ENCODE measurements around the gene RNF138.

RNF138 gene

DNA sequence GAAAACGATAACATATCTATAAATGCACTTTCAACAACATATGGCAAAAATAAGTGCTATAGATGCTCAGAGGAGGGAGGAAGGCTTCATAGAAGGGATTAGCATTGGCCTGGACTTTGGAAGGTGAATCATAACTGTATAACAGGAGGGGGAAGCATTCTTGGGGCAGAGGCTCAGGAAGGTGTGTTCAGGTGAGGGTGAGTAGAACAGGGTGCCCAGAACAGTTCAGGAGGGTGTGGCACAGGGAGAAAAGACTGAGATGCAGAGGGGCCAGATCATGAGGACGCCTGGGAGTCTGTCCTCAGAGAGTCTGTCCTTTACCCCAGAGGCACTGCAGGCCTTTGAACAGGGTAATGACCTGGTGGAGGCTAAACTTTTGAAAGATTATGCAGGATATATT is 68.9 kb downstream of the RNF138 start:
- TF ChIP-seq, protein P1, sequence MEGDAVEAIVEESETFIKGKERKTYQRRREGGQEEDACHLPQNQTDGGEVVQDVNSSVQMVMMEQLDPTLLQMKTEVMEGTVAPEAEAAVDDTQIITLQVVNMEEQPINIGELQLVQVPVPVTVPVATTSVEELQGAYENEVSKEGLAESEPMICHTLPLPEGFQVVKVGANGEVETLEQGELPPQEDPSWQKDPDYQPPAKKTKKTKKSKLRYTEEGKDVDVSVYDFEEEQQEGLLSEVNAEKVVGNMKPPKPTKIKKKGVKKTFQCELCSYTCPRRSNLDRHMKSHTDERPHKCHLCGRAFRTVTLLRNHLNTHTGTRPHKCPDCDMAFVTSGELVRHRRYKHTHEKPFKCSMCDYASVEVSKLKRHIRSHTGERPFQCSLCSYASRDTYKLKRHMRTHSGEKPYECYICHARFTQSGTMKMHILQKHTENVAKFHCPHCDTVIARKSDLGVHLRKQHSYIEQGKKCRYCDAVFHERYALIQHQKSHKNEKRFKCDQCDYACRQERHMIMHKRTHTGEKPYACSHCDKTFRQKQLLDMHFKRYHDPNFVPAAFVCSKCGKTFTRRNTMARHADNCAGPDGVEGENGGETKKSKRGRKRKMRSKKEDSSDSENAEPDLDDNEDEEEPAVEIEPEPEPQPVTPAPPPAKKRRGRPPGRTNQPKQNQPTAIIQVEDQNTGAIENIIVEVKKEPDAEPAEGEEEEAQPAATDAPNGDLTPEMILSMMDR (IDR thresholded peaks at IDR 0.05), result no peak

DNA sequence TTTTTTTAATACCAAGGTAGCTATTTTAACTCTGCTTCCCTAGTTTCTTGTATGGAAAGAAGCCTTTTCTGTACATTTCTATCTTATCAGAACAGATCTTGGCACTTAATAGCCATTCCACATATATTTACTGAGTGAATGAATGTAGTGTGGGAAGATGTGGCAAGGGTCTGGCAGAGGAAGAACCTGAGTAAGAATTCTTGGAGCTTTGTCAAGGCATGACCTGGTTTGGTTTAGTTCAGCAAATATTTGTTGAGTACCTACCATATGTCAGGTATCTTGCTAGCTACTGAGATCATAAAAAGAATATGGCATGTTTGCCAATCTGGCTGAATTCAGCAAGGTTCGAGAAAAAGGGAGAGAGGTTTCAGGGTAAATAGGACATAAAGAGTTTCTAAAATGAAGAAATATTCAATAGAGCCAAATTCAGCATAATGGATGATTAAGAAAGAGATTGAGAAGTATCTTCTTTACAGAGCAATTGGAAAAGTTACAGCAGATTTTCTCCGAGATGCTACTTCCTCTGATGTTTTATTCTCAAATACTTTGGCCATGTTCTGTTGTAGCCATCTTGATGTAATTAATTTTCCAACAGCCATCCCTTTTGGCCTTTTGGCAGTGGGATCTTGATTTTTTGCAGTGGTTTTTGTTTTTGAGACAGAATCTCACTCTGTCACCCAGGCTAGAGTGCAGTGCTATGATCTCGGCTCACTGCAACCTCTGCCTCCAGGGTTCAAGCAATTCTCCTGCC is 76.5 kb downstream of the RNF138 start:
- TF ChIP-seq, protein P1 (IDR thresholded peaks at IDR 0.05), result no peak

DNA sequence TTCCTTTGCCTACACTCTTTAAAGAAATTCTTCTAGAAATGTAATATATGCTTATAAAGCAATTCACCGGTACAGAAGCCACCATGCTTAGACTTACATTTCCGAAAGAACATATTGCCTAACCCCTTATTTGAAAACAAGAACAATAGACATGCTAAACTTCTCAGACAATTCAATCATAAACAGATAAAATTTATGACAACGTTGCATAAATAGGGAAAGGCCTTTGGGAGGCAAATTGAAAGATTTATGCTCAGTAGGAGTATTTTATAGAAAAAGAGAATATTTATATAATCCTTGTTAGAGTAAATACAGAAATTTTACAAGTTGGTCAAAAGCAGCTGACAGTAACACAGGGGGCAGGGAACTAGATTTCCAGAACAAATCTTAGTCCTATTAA is 82.0 kb downstream of the RNF138 start:
- TF ChIP-seq, protein P1 (IDR thresholded peaks at IDR 0.05), result no peak

DNA sequence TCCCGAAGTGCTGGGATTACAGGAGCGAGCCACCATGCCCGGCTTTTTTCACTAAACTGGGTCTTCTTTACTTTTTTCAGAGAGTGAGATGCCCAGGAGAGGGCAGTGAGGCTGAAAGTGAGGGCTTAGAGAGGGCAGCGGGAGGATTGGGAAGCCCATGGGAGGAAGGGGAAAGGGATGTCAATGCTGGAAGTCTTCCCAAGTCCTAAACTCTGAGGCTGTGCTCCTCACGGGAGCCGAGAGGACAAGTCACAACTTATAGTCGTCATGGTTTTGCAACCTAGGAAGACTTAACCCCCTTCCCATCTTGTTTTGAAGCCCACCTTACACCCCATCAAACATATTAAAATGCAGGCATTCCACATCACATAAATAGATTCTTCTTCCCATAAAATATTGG is 83.0 kb downstream of the RNF138 start:
- TF ChIP-seq, protein P1 (IDR thresholded peaks at IDR 0.05), result no peak

DNA sequence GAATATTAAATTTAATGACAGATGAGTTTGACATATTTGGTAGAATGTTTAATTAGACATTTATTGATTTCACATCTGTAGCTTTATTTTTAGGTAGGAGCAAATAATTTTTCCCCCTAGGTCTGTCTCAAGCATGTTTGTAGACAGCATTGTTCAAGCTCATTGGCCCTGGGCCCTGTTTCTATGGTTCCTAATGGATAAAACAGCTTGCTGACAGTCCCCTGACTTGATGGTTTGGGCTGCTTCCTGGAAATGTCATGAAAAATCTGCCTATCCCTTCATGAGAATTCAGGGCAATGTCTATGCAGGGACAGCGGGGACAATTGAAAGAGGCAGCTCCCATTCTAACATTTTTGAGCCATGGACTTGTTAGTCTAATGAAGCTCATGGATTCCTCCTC is 83.6 kb downstream of the RNF138 start:
- TF ChIP-seq, protein P1 (IDR thresholded peaks at IDR 0.05), result no peak

DNA sequence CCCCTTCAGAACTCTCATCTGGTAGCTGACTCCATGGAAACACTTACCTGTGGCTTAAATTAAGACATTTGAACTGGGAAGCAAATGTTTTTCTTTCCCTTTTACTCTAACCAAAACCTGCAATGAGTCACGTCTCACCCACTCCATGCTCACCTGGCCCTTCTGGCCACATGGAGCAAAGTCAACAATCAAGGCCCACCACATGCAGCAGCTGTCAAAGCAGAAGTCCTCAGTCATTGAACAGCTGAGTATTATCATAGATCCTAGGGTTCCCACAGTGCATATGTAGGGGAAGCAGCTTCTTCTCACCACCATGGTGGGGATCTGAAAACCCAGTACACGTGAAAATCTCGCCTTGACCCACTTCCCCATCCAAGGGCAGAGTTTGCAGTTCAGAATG is 85.9 kb downstream of the RNF138 start:
- TF ChIP-seq, protein P1 (IDR thresholded peaks at IDR 0.05), result no peak
